Measurements from ENCODE around the gene DPP6.
"Not testable (repeated sequence)": the region's sequence is repeated elsewhere in the genome, so short reads cannot be mapped to it uniquely, and the experiment has no call there.

DPP6 gene

GRCh38 chr7:154919344-154920225, 867.4 kb downstream of the DPP6 start:
- DNase-seq = no peak

- DNase-seq = not testable (repeated sequence)
Measured at GRCh38 chr7:154922472-154922871, 870.3 kb downstream of the DPP6 start.

GRCh38 chr7:154927624-154928125, 875.5 kb downstream of the DPP6 start:
- DNase-seq = peak; percentile 86

GRCh38 chr7:154928136-154929005, 876.2 kb downstream of the DPP6 start:
- peak; percentile 80 for DNase-seq

- no peak for DNase-seq
Measured at GRCh38 chr7:154929006-154929726, 877.0 kb downstream of the DPP6 start.

- DNase-seq = no peak
Measured at GRCh38 chr7:154931906-154932305, 879.7 kb downstream of the DPP6 start.

GRCh38 chr7:154934353-154934952, 882.3 kb downstream of the DPP6 start:
- DNase-seq = not testable (repeated sequence)

GRCh38 chr7:154937837-154938236, 885.6 kb downstream of the DPP6 start:
- no peak for DNase-seq

- DNase-seq = no peak
Measured at GRCh38 chr7:154942691-154943090, 890.5 kb downstream of the DPP6 start.

Data from midbrain (tissue), 1 donor.